PC-9 (cell line): ENCODE measurements around the gene ALDOB. TPM values are rescaled to one million over a fixed set of nuclear protein-coding genes. Genes with fewer than 3 reads are reported as not detected.

ENCODE experiments used
- BruUV-seq: library from RNA; stranded (reverse); fragments of 400-500 nt; replicated peaks from 2 replicates; lab custom pipeline; 2021; lab: Mats Ljungman, UMichigan
- CTCF ChIA-PET: fragments of 300-600 bp; sonication (Branson Sonifier 250); formaldehyde crosslinking; loops from one replicate; lab custom pipeline; 2022; ENCODE audit warnings: antibody characterized with exemption; lab: Charles Lee
- POLR2A ChIA-PET: fragments of 300-600 bp; sonication (Branson Sonifier 250); formaldehyde crosslinking; loops from one replicate; lab custom pipeline; 2022; ENCODE audit warnings: antibody characterized with exemption; ENCODE audit not compliant: unreplicated experiment; lab: Charles Lee
- DNase-seq, 2 experiments: peaks; one replicate each; pipeline versions ENCODE4 v3.0.0 to v3.0.0-alpha.2; 2015 to 2022; ENCODE audit warnings: mixed read lengths in 1 of 2
- H2AFZ ChIP-seq: fragments of 200-600 bp; sonication (generic); 2 replicates; pipeline ENCODE4 v1.8.1; 2017; ENCODE audit warnings: antibody characterized with exemption
- H3F3A ChIP-seq: fragments of 200-600 bp; sonication (generic); 2 replicates; pipeline ENCODE4 v1.8.1; 2017; ENCODE audit warnings: antibody characterized with exemption, mild to moderate bottlenecking, low read depth; ENCODE audit not compliant: insufficient read depth
- H3K27ac ChIP-seq: fragments of 200-600 bp; sonication (generic); 2 replicates; pipeline ENCODE4 v1.6.1; 2016; ENCODE audit warnings: mixed run types
- H3K27me3 ChIP-seq: fragments of 200-600 bp; sonication (generic); 2 replicates; pipeline ENCODE4 v1.6.1; 2016; ENCODE audit warnings: low read depth, mixed run types; ENCODE audit not compliant: insufficient read depth
- H3K36me3 ChIP-seq: fragments of 200-600 bp; sonication (generic); 2 replicates; pipeline ENCODE4 v1.6.1; 2016; ENCODE audit warnings: low read depth, mixed run types
- H3K4me1 ChIP-seq: fragments of 200-600 bp; sonication (generic); replicated peaks from 2 replicates; pipeline ENCODE4 v1.6.1; 2016; ENCODE audit warnings: mixed run types; ENCODE audit not compliant: insufficient read depth
- H3K4me2 ChIP-seq: fragments of 200-600 bp; sonication (generic); 2 replicates; pipeline ENCODE4 v1.6.1; 2017; ENCODE audit warnings: mixed run types
- H3K4me3 ChIP-seq: fragments of 200-600 bp; sonication (generic); 2 replicates; pipeline ENCODE4 v1.6.1; 2016; ENCODE audit warnings: mixed run types
- H3K79me2 ChIP-seq: fragments of 200-600 bp; sonication (generic); 2 replicates; pipeline ENCODE4 v1.6.1; 2017; ENCODE audit warnings: low read depth, mixed run types
- H3K9me2 ChIP-seq: fragments of 200-600 bp; sonication (generic); 2 replicates; pipeline ENCODE4 v1.8.1; 2017; ENCODE audit warnings: mild to moderate bottlenecking; ENCODE audit not compliant: insufficient read depth
- H3K9me3 ChIP-seq: fragments of 200-600 bp; sonication (generic); 2 replicates; pipeline ENCODE4 v1.8.1; 2016; ENCODE audit warnings: low read depth; ENCODE audit not compliant: insufficient read depth
- H4K20me1 ChIP-seq: fragments of 200-600 bp; sonication (generic); 2 replicates; pipeline ENCODE4 v1.8.1; 2017; ENCODE audit not compliant: insufficient read depth
- EZH2 ChIP-seq: fragments of 200-600 bp; sonication (generic); IDR thresholded peaks from 2 replicates; pipeline ENCODE4 v1.8.0; 2017; ENCODE audit warnings: antibody characterized with exemption, low read depth
- intact Hi-C: fragments of 100-400 bp; cut with micrococcal nuclease; formaldehyde crosslinking; loops from one replicate; pipeline ENCODE4 v1.10.0; 2022; ENCODE audit not compliant: unreplicated experiment
- total RNA-seq: library from RNA; stranded (reverse); gene quantifications from 2 replicates; pipeline ENCODE4 v1.2.3, GENCODE V29; 2021
- TF ChIP-seq, protein P1 (sequence below): fragments of 200-600 bp; sonication (generic); conservative IDR thresholded peaks from 2 replicates; pipeline ENCODE4 v1.6.1; 2017; ENCODE audit warnings: mixed run types, antibody characterized with exemption, mild to moderate bottlenecking, moderate library complexity

Gene ALDOB
- total RNA-seq, 1 experiment from 2014 or later: not detected

DNA sequence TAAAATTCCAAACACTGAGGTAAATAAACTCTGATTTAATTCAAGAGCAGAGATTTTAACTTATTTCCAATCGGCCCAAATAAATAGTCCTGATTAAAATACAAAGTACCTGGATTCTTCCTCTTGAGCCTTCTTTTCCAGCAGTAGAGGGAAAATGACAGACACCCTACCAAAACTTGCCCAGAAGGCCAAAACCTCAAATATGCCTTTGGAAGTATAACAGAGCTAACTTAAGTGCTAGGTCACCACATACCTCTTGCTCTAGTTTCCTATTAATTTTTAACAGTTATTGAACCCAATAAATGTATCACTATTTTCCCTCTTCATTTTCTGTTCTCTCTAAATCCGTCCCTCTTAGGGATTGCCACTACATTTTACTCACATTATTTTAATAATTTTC lies 52.2 kb downstream of the ALDOB start:
- intact Hi-C loops: no loop called here
- BruUV-seq: no TSS peak
- peaks cover 10% of the 10 kb centered on the region; the same call in 1 of the 2 replicates for H3K36me3 ChIP-seq
- no peaks in the 10 kb centered on the region for H3K9me2 ChIP-seq
- H3K4me3 ChIP-seq: no peak overlapping the region
- no peak overlapping the region for H3K4me2 ChIP-seq
- H3F3A ChIP-seq: no peaks in the 10 kb centered on the region
- H3K27me3 ChIP-seq: no peaks in the 10 kb centered on the region
- ChIA-PET CTCF (no interaction called here), POLR2A (no interaction called here)
- no peaks in the 10 kb centered on the region for H3K4me1 ChIP-seq
- H3K9me3 ChIP-seq: peaks cover 4% of the 10 kb centered on the region; the same call in 1 of the 2 replicates
- no peaks in the 10 kb centered on the region for H4K20me1 ChIP-seq
- DNase-seq: no peak
- H3K79me2 ChIP-seq: no peaks in the 10 kb centered on the region
- H3K27ac ChIP-seq: no peak overlapping the region
- TF ChIP-seq EZH2: no peak
- TF ChIP-seq, protein P1, sequence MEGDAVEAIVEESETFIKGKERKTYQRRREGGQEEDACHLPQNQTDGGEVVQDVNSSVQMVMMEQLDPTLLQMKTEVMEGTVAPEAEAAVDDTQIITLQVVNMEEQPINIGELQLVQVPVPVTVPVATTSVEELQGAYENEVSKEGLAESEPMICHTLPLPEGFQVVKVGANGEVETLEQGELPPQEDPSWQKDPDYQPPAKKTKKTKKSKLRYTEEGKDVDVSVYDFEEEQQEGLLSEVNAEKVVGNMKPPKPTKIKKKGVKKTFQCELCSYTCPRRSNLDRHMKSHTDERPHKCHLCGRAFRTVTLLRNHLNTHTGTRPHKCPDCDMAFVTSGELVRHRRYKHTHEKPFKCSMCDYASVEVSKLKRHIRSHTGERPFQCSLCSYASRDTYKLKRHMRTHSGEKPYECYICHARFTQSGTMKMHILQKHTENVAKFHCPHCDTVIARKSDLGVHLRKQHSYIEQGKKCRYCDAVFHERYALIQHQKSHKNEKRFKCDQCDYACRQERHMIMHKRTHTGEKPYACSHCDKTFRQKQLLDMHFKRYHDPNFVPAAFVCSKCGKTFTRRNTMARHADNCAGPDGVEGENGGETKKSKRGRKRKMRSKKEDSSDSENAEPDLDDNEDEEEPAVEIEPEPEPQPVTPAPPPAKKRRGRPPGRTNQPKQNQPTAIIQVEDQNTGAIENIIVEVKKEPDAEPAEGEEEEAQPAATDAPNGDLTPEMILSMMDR: no peak
- no peak overlapping the region for H2AFZ ChIP-seq

DNA sequence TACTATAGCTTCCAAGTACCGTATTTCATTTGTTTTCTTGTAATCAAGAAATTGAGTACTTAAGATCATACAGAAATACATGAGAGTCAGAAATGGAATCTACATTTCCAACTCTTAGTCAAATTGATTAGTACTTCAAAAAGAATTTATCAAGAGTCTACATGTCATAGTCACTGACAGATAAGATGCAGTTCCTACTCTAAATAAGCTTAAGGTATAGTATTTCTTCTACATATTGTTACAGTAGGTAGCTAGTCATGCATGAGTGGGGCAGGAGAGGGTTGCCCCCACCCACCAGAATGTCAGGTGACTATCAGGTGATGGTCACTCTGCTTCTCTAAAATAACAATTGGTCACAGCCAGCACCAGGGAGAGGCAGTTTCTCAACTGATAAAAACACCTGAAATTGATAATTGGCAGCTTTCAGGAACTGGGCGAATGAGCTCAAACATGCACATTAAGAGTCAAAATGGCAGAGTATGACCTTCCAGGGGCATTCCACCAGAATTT lies 53.7 kb downstream of the ALDOB start:
- BruUV-seq: no TSS peak
- ChIA-PET POLR2A (no interaction called here), CTCF (no interaction called here)
- Histone ChIP-seq H2AFZ (no peak overlapping the region), H3K27me3 (no peaks in the 10 kb centered on the region), H3K4me2 (no peak overlapping the region), H3K36me3 (peaks cover 4% of the 10 kb centered on the region; the same call in 1 of the 2 replicates), H3K27ac (no peak overlapping the region), H3K4me1 (no peaks in the 10 kb centered on the region), H3K79me2 (no peaks in the 10 kb centered on the region), H3K9me3 (peaks cover 4% of the 10 kb centered on the region; the same call in 1 of the 2 replicates), H4K20me1 (no peaks in the 10 kb centered on the region), H3F3A (no peaks in the 10 kb centered on the region), H3K9me2 (no peaks in the 10 kb centered on the region), H3K4me3 (no peak overlapping the region)
- no peak for TF ChIP-seq EZH2
- intact Hi-C loops: no loop called here
- no peak for DNase-seq

DNA sequence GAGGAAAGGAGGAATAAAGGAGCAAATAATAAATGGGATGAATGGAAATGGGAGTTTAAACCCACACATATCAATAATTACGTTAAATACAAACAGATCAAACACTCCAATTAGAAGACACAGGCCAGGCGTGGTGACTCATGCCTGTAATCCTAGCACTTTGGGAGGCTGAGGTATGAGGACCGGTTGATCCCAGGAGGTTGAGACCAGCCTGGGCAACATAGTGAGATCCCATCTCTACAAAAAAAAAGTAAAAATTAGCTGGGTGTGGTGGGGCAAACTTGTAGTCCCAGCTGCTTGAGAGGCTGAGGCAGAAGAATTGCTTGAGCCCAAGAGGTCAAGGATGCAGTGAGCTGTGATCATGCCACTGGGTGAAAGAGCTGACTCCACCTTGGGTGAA lies 54.5 kb downstream of the ALDOB start:
- Histone ChIP-seq H3K4me1 (no peaks in the 10 kb centered on the region), H4K20me1 (no peaks in the 10 kb centered on the region), H3K36me3 (no peaks in the 10 kb centered on the region), H3K4me3 (no peak overlapping the region), H3K9me3 (peaks cover 4% of the 10 kb centered on the region; the same call in 1 of the 2 replicates), H3K27me3 (no peaks in the 10 kb centered on the region), H3K79me2 (no peaks in the 10 kb centered on the region), H3F3A (no peaks in the 10 kb centered on the region), H3K27ac (no peak overlapping the region), H3K9me2 (no peaks in the 10 kb centered on the region), H2AFZ (no peak overlapping the region), H3K4me2 (no peak overlapping the region)
- POLR2A ChIA-PET: no interaction called here
- no peak for DNase-seq
- TF ChIP-seq, protein P1: no peak
- no peak for TF ChIP-seq EZH2
- intact Hi-C loops: no loop called here
- CTCF ChIA-PET: no interaction called here
- BruUV-seq: no TSS peak

DNA sequence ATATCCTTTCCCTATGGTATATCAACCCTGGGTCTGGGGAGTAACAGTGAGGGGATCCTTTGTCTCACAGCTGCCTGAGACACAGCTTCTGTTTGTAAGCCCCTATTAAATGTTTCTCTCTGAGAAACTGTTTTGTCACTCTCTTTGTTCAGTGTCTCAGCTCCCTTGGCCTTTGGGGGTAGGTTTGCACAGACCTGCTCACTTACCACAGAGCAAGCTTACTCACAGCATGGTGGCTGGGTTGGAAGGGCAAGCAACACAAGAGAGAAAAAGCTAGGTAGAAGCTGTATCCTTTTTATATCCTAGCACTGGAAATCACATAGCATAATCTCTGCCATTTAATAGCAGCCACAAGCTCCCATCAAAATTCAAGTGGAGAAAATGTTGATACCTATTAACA lies 55.3 kb downstream of the ALDOB start:
- Histone ChIP-seq H3K36me3 (no peaks in the 10 kb centered on the region), H3K4me2 (no peak overlapping the region), H3K27me3 (no peaks in the 10 kb centered on the region), H3K9me2 (no peaks in the 10 kb centered on the region), H3K79me2 (no peaks in the 10 kb centered on the region), H3K9me3 (no peaks in the 10 kb centered on the region), H4K20me1 (no peaks in the 10 kb centered on the region), H3K4me1 (no peaks in the 10 kb centered on the region), H3K4me3 (no peak overlapping the region), H2AFZ (no peak overlapping the region), H3F3A (no peaks in the 10 kb centered on the region), H3K27ac (no peak overlapping the region)
- BruUV-seq: no TSS peak
- TF ChIP-seq EZH2: no peak
- TF ChIP-seq, protein P1: no peak
- POLR2A ChIA-PET: no interaction called here
- CTCF ChIA-PET: no interaction called here
- intact Hi-C loops: no loop called here
- DNase-seq: no peak
